Osteoblast (primary cell): Measurements from ENCODE around the gene CSK. TPM values are rescaled to one million over a fixed set of nuclear protein-coding genes. Genes with fewer than 3 reads are reported as not detected.

ENCODE experiments used
- DNase-seq: peaks from one replicate; pipeline ENCODE4 v3.0.0; 2011; ENCODE audit warnings: low spot score, mixed read lengths; ENCODE audit not compliant: insufficient read length; ENCODE audit errors: missing footprints
- H2AFZ ChIP-seq: 2 replicates; pipeline ENCODE4 v1.6.0; 2011; ENCODE audit warnings: mild to moderate bottlenecking, low read length
- H3K27ac ChIP-seq: 2 replicates; pipeline ENCODE4 v1.5.1; 2011; ENCODE audit warnings: mild to moderate bottlenecking, low read depth, low read length, moderate library complexity
- H3K27me3 ChIP-seq: 2 replicates; pipeline ENCODE4 v1.6.0; 2012; ENCODE audit warnings: mild to moderate bottlenecking, control low read depth, inconsistent platforms, low read length, moderate library complexity; ENCODE audit not compliant: insufficient read depth
- H3K36me3 ChIP-seq: 2 replicates; pipeline ENCODE4 v1.5.1; 2011; ENCODE audit warnings: mild to moderate bottlenecking, low read length, control low read depth, moderate library complexity; ENCODE audit not compliant: insufficient read depth
- H3K4me1 ChIP-seq: 2 replicates; pipeline ENCODE4 v1.5.1; 2011; ENCODE audit warnings: mild to moderate bottlenecking, low read length, control low read depth, moderate library complexity; ENCODE audit not compliant: insufficient read depth
- H3K4me2 ChIP-seq: 2 replicates; pipeline ENCODE4 v1.6.0; 2011; ENCODE audit warnings: mild to moderate bottlenecking, low read length; ENCODE audit not compliant: insufficient read depth
- H3K4me3 ChIP-seq: fragments of 200-600 bp; sonication (generic); 3 replicates; pipeline ENCODE4 v1.5.1; 2012; ENCODE audit warnings: mild to moderate bottlenecking, low read length, inconsistent platforms; ENCODE audit not compliant: insufficient read depth
- H3K79me2 ChIP-seq: 2 replicates; pipeline ENCODE4 v1.6.0; 2012; ENCODE audit warnings: mild to moderate bottlenecking, low read length, control low read depth, inconsistent platforms; ENCODE audit not compliant: insufficient read depth
- H3K9me3 ChIP-seq: 2 replicates; pipeline ENCODE4 v1.5.1; 2011; ENCODE audit warnings: low read depth, low read length, control low read depth
- H4K20me1 ChIP-seq: 2 replicates; pipeline ENCODE4 v1.6.0; 2012; ENCODE audit warnings: mild to moderate bottlenecking, low read length, control low read depth; ENCODE audit not compliant: insufficient read depth
- total RNA-seq: library from RNA; depleted of rRNA; stranded (reverse); fragments of >200 nt; gene quantifications from 2 replicates; pipeline ENCODE4 v1.2.3, GENCODE V29; 2012
- TF ChIP-seq, protein P1 (sequence below): IDR thresholded peaks from 2 replicates; pipeline ENCODE4 v1.5.1; 2011; ENCODE audit warnings: mild to moderate bottlenecking, low read depth, low read length, moderate library complexity; ENCODE audit errors: extremely low read depth

Gene CSK
- total RNA-seq, 1 donor = 31.5 TPM

GRCh38 chr15:74827614-74828013 is 45.7 kb downstream of the CSK start:
- no peaks in the 10 kb centered on the region for H3K9me3 ChIP-seq
- peaks cover 32% of the 10 kb centered on the region for H3K27me3 ChIP-seq
- peaks cover 2% of the 10 kb centered on the region for H4K20me1 ChIP-seq
- H3K4me1 ChIP-seq = no peaks in the 10 kb centered on the region
- DNase-seq = no peak
- H2AFZ ChIP-seq = no peak overlapping the region
- H3K36me3 ChIP-seq = no peaks in the 10 kb centered on the region
- no peak overlapping the region for H3K4me2 ChIP-seq
- no peak overlapping the region for H3K27ac ChIP-seq
- TF ChIP-seq, protein P1, sequence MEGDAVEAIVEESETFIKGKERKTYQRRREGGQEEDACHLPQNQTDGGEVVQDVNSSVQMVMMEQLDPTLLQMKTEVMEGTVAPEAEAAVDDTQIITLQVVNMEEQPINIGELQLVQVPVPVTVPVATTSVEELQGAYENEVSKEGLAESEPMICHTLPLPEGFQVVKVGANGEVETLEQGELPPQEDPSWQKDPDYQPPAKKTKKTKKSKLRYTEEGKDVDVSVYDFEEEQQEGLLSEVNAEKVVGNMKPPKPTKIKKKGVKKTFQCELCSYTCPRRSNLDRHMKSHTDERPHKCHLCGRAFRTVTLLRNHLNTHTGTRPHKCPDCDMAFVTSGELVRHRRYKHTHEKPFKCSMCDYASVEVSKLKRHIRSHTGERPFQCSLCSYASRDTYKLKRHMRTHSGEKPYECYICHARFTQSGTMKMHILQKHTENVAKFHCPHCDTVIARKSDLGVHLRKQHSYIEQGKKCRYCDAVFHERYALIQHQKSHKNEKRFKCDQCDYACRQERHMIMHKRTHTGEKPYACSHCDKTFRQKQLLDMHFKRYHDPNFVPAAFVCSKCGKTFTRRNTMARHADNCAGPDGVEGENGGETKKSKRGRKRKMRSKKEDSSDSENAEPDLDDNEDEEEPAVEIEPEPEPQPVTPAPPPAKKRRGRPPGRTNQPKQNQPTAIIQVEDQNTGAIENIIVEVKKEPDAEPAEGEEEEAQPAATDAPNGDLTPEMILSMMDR = no peak
- no peak overlapping the region for H3K4me3 ChIP-seq
- no peaks in the 10 kb centered on the region for H3K79me2 ChIP-seq

DNA sequence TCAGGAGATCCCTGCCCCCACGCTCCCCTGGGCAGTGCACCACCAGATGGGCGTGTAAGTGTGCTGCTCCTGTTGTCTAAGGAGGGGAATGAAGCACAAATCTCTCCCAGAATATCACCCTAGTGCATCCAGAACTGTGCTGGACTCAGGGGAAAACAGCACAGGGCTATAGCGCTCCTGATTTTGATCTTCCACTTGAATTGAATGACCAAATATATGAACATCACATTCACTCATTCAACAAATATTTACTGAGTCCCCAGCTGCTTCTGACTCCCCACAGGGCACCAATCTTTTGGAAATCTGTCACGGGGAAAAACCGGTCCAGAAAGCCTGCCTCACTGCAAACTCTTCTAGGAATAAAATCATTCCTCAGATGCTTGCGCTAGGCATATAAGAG is 47.0 kb downstream of the CSK start:
- H3K36me3 ChIP-seq = no peaks in the 10 kb centered on the region
- no peak overlapping the region for H3K4me2 ChIP-seq
- peak; percentile 42 for DNase-seq
- H3K4me1 ChIP-seq = no peaks in the 10 kb centered on the region
- no peak overlapping the region for H3K4me3 ChIP-seq
- H3K9me3 ChIP-seq = no peaks in the 10 kb centered on the region
- peaks cover 2% of the 10 kb centered on the region for H4K20me1 ChIP-seq
- peaks cover 32% of the 10 kb centered on the region for H3K27me3 ChIP-seq
- H3K79me2 ChIP-seq = no peaks in the 10 kb centered on the region
- no peak overlapping the region for H3K27ac ChIP-seq
- TF ChIP-seq, protein P1 = no peak
- H2AFZ ChIP-seq = no peak overlapping the region

DNA sequence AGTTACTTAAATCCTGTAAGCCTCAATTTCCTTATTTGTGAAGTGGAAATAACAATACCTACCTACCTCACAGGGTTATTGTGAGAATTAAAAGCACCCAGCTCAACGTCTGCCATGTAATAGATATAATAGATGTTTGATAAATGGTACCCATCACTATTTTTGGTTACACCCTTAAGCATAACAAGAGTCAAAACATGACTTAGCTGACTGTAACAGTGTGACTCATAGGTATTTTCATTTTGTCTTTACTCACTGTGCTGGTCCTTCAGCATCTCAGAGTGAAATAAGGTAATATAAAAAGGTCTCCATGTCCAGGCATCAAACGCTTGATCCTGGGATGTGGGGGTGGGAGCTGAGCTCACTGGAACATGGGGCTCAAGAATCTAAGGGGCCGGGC is 47.6 kb downstream of the CSK start:
- TF ChIP-seq, protein P1 = no peak
- DNase-seq = peak; percentile 99
- H3K36me3 ChIP-seq = no peaks in the 10 kb centered on the region

GRCh38 chr15:74829991-74830390 is 48.1 kb downstream of the CSK start:
- Histone ChIP-seq H3K36me3 (no peaks in the 10 kb centered on the region), H2AFZ (no peak overlapping the region), H3K27me3 (peaks cover 29% of the 10 kb centered on the region), H3K9me3 (no peaks in the 10 kb centered on the region), H3K4me3 (no peak overlapping the region), H4K20me1 (peaks cover 4% of the 10 kb centered on the region), H3K27ac (no peak overlapping the region), H3K79me2 (no peaks in the 10 kb centered on the region), H3K4me2 (no peak overlapping the region), H3K4me1 (no peaks in the 10 kb centered on the region)
- TF ChIP-seq, protein P1 = no peak
- DNase-seq = peak; percentile 88

More for the DNA sequence above, 47.6 kb downstream of the CSK start:
- Histone ChIP-seq H3K4me1 (no peaks in the 10 kb centered on the region), H3K79me2 (no peaks in the 10 kb centered on the region), H3K27ac (no peak overlapping the region), H2AFZ (no peak overlapping the region), H3K9me3 (no peaks in the 10 kb centered on the region), H3K4me3 (no peak overlapping the region), H3K4me2 (no peak overlapping the region), H4K20me1 (peaks cover 2% of the 10 kb centered on the region), H3K27me3 (peaks cover 32% of the 10 kb centered on the region)
